Ramos (cell line): Measurements from ENCODE around the gene CDKAL1.
"Not testable (repeated sequence)": the region's sequence is repeated elsewhere in the genome, so short reads cannot be mapped to it uniquely, and the experiment has no call there.

Source experiments
- in situ Hi-C: fragments of 300-500 bp; cut with MboI; formaldehyde crosslinking; loops from one replicate; pipeline ENCODE4 v1.14.3; 2022; ENCODE audit warnings: low sequenced_read_pairs; ENCODE audit not compliant: unreplicated experiment

CDKAL1 gene

DNA sequence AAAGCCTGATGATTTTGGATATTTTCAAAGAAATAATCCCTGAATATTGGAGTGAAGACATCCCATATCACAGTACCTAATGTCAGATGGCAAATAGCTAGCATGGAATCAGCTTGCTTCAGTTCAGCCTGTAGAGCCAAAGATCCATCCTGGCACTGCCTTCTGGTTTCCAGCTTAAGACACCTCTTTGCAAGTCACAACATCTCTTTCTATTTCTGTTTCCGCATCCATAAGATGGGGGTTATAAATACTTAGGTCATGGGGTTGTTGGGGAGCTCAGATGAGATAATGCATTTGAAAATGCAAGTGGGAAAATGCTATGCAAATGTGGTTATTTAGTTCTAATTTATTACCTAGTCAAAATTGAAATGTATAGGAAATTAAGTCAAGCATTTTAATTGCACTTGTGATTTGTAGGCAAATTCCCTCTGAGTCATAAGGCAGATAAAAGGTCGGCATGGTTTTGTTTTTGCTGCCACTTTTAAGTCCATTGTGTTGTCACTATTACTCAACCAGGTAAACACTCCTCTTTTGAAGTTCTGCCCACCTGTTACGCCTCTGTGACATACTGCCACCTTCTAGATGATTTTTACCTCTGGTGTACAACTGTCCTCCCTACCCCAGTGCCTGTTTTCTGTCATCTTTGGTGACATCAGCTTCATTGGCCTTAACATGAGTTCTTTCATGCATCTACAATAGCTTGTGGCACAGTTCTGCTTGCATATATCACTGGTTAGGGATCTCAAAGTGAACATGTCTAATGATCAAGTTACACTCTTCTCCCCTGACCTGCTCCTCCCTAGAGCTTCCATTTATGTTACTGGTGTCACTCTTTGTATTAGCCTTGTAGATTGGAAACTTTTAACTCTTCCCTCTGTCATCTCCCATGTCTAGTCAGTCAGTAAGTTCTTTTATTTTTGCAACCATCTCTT is 96.6 kb downstream of the CDKAL1 start:
- in situ Hi-C loops, result no loop called here

- in situ Hi-C loops, result no loop called here
Measured at GRCh38 chr6:20631549-20631924, 97.3 kb downstream of the CDKAL1 start.

DNA sequence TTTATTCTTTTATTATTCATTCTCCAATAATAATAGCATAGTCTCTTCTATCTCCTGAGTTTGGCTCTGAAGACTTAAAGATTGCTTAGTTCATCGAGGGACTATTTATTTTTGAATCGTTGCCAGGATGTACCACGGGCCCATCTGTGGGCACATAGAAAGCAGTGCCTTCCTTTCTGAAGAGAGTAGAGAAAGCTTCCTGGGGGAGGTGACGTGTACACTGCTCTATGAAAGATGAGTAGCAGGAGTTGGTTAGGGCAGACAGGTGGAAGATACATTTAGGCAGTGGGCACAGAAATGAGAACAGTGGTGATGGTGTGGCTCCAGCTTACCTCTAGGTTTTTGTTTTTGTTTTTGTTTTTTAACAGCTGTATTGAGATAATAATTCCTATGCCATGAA is 98.4 kb downstream of the CDKAL1 start:
- in situ Hi-C loops, result no loop called here

GRCh38 chr6:20633566-20634340 is 99.5 kb downstream of the CDKAL1 start:
- in situ Hi-C loops, result no loop called here

GRCh38 chr6:20639161-20639560 is 104.9 kb downstream of the CDKAL1 start:
- in situ Hi-C loops, result no loop called here

- in situ Hi-C loops, result no loop called here
Measured at GRCh38 chr6:20640181-20640580, 105.9 kb downstream of the CDKAL1 start.

- in situ Hi-C loops, result no loop called here
Measured at GRCh38 chr6:20642441-20642840, 108.2 kb downstream of the CDKAL1 start.

DNA sequence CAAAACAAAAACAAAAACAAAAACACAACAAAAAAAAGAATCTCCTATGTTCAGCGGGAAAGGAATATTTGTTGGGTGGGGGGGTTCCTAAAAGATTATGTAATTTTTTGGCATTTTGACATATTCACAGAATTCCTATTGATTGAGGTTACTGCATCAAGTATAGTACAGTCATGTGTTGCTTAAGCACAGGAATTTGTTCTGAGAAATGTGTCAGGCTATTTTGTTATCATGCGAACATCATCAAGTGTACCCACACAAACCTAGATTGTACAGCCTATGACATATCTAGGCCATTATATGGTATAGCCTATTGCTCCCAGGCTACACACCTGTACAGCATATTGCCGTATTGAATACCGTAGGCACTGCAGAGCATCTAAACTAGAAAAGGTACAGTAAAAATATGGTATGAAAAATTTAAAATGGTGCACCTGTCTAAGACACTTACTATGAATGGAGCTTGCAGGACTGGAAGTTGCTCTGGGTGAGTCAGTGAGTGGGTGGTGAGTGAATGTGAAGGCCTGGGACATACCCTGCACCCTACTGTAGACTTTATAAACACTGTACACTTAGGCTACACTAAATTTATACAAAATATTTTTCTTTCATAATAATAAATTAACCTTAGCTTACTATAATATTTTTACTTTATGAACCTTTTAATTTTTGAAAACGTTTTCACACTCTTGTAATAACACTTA is 110.6 kb downstream of the CDKAL1 start:
- in situ Hi-C loops, result no loop called here

- in situ Hi-C loops, result not testable (repeated sequence)
Measured at GRCh38 chr6:20645572-20645971, 111.3 kb downstream of the CDKAL1 start.

DNA sequence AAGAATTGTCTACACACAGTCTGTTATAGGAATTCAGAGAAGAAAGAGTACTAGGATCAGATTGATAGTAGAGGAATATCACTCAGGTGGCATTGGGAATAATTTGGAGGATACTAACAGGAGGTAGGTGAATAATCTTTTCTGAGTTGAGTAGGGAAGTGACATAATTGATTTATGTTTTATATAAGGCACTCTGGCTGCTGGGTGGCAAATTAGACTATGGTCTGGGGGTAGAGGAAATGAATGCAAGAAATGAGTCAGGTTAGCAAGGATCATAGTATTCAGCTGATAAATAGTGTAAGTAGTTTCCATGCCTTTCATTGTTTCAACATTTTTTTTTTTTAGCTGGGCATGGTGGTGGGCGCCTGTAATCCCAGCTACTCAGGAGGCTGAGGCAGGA is 113.3 kb downstream of the CDKAL1 start:
- in situ Hi-C loops, result no loop called here

- in situ Hi-C loops, result not testable (repeated sequence)
Measured at GRCh38 chr6:20649696-20650470, 115.6 kb downstream of the CDKAL1 start.

DNA sequence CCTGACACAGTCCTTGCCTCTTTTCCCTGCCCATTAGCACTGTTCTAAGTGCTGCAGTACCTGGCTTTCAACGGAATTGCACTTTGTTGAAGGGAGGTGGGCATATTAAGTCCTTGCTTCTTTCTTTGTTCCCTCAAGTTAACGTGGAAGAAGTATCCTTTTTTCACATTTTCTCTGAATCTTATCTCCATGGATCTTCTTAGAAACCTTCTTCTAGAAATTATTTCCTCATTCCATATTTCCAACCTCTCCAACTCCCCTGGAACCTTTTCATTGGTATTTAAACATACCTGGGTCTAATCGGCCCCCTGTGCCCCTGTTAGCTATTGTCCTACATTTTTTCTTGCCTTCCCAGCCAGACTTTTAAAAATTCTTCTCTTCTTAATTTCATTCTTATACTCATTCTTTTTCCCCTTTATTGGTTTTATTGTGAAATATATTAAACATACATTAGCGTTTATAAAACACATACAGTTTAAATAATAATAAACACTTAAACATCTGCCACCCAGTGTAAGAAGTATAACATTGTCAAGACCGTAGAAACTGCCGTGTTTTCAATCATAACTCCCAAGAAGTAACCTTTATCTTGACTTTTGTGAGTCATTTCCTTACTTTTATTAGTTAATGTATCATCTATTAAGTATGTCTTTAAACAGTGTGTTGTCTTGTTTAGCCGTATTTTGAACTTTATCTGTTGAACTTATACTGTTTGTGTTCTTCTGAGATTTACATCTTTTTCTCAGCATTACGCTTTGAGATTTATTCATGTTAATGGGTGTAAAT is 118.2 kb downstream of the CDKAL1 start:
- in situ Hi-C loops, result no loop called here

DNA sequence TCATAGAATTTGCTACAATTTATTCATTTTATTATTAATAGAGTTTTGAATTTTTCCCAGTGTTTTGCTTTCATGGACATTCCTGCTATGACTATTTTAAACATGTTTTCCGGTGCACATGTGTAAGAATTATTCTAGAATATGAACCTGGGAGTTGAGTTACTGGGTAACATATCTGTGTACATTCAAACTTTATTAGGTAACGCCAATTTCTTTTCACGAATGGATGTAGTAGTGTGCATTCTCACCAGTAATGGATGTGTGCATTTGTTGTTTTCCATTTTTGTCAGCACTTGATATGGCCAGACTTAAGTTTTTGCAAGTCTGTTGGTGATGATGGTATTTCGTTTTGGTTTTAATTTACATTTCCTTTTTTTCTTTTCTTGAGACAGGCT is 118.8 kb downstream of the CDKAL1 start:
- in situ Hi-C loops, result no loop called here

GRCh38 chr6:20655317-20655716 is 121.1 kb downstream of the CDKAL1 start:
- in situ Hi-C loops, result no loop called here

DNA sequence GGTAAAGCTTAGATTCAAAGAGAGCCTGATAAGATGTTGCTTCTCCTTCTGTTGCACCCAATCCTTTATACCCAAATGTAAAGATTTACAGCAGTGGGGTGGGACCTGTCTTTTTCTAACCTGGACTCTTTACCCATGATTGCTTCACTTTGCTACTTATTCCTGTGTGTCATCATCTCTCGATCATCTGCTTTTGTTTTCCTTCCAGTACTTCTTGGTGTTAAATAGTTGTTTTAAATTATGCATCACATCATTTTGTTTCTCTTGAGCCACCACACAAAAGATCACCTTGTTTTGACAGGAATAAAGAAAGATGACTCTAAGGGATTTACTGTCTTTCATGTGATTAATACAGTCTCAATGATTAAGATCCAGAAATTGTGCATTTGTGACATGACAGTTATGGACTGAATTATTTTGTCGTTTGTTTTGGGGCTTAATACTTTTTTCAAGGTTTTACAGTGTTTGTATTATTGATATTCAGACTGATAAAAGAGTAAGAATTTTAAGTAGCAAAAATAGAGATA is 123.1 kb downstream of the CDKAL1 start:
- in situ Hi-C loops, result no loop called here

GRCh38 chr6:20658053-20658452 is 123.8 kb downstream of the CDKAL1 start:
- in situ Hi-C loops, result no loop called here

- in situ Hi-C loops, result no loop called here
Measured at GRCh38 chr6:20658516-20658915, 124.3 kb downstream of the CDKAL1 start.

DNA sequence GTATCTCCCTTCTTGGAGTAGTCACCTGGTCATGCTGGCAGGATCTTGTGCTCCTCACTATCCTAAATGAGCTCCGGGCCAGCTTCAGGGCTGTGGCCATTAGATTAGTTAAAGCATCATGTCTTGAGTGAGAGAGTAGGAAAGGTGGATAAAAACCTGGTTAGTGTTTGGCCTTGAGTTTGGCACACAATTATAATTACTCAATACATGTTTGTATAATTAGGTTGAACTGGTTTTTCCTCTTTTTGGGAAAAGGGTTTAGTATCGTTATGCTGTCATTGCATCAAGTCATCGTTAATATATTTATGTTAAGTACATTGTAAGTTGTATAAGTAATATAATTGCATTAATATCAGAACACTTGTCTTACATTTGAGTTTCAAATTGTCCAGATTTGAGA is 126.3 kb downstream of the CDKAL1 start:
- in situ Hi-C loops, result no loop called here

- in situ Hi-C loops, result no loop called here
Measured at GRCh38 chr6:20661721-20662120, 127.5 kb downstream of the CDKAL1 start.
